Lung (tissue), 12 donors: ENCODE results near the gene FAM210B. TPM values are rescaled to one million over a fixed set of nuclear protein-coding genes. Genes with fewer than 3 reads are reported as not detected.

Experiments
- ATAC-seq: fragments of 200-7000 bp; cut with Tn5 transposase; one replicate; pipeline ENCODE4 v1.9.1; 2020; ENCODE audit warnings: moderate number of reproducible peaks; ENCODE audit not compliant: insufficient read depth, low FRiP score
- DNase-seq, 3 donors: peaks; one replicate each; pipeline ENCODE4 v3.0.0-alpha.2; 2013 to 2017
- H3K27ac ChIP-seq, 2 donors: one replicate each; pipeline ENCODE4 v1.5.1; 2013; ENCODE audit warnings: mild to moderate bottlenecking in 2 of 2, moderate library complexity in 2 of 2, control low read depth in 1 of 2, inconsistent platforms in 1 of 2, low read depth in 1 of 2, low read length in 1 of 2
- H3K27me3 ChIP-seq, 3 donors: one replicate each; pipeline ENCODE4 v1.5.1; 2013; ENCODE audit warnings: low read length in 2 of 3; ENCODE audit not compliant: control insufficient read depth in 3 of 3, insufficient read depth in 3 of 3
- H3K36me3 ChIP-seq, 4 donors: one replicate each; pipeline ENCODE4 v1.5.1; 2013; ENCODE audit warnings: low read length in 4 of 4, mild to moderate bottlenecking in 1 of 4, moderate library complexity in 1 of 4; ENCODE audit not compliant: control insufficient read depth in 4 of 4, insufficient read depth in 4 of 4
- H3K4me1 ChIP-seq, 5 donors: one replicate each; pipeline ENCODE4 v1.5.1; 2013; ENCODE audit warnings: low read length in 5 of 5, mild to moderate bottlenecking in 2 of 5, moderate library complexity in 1 of 5; ENCODE audit not compliant: control insufficient read depth in 5 of 5, insufficient read depth in 5 of 5
- H3K4me3 ChIP-seq: one replicate; pipeline ENCODE4 v1.5.1; 2013; ENCODE audit warnings: mild to moderate bottlenecking, control low read depth, moderate library complexity
- H3K9ac ChIP-seq, 2 donors: one replicate each; pipeline ENCODE4 v1.5.1; 2013; ENCODE audit warnings: low read length in 2 of 2, control low read depth in 1 of 2; ENCODE audit not compliant: insufficient read depth in 1 of 2
- H3K9me3 ChIP-seq, 4 donors: one replicate each; pipeline ENCODE4 v1.5.1; 2013; ENCODE audit warnings: low read length in 3 of 4, mild to moderate bottlenecking in 1 of 4, moderate library complexity in 1 of 4; ENCODE audit not compliant: control insufficient read depth in 4 of 4, insufficient read depth in 3 of 4
- CTCF ChIP-seq: IDR thresholded peaks from 2 replicates; pipeline ENCODE4 v1.5.1; 2012; ENCODE audit warnings: mild to moderate bottlenecking; ENCODE audit errors: control extremely low read depth, extremely low read depth
- WGBS, 2 donors: extraction: QIAGEN DNeasy Blood & Tissue Kit; methylation state at CpG; one replicate each; pipeline ENCODE4 v1.1.7; 2013; 5-methylcytosine and 5-hydroxymethylcytosine counted together
- polyA plus RNA-seq, 2 donors: library from polyadenylated mRNA; stranded (reverse); fragments of 200-250 nt; gene quantifications; one replicate each; pipeline ENCODE4 v1.2.1, GENCODE V29; 2013
- total RNA-seq, 2 donors: library from RNA; depleted of rRNA in 1 of 2; stranded (reverse); fragments of >200 nt in 1 of 2; gene quantifications; one replicate each; pipeline ENCODE4 v1.2.1, GENCODE V29; 2014 to 2021
- donor health status: control.
- donor health status: control.
- donor health status: Bipolar disorder and iron deficiency.
- donor health status: healthy.
- donor health status: DM: yes; HTN: yes; CAD: no.

The FAM210B gene
- total and polyA plus RNA-seq, 4 donors, result 18.7 to 41.7 (median 25.0) TPM

- no peak overlapping the region for H3K27ac ChIP-seq
- peaks cover 0 to 11% (median 0%) of the 10 kb centered on the region in 3 donors for H3K27me3 ChIP-seq
- H3K9ac ChIP-seq, result peak overlapping the region in 1 of 2 donors; percentile 3
- no peak overlapping the region for H3K4me3 ChIP-seq
- peaks cover 0 to 18% (median 6%) of the 10 kb centered on the region in 5 donors for H3K4me1 ChIP-seq
- H3K36me3 ChIP-seq, result no peaks in the 10 kb centered on the region
- ATAC-seq (no peak), DNase-seq (no peak)
- no peak for TF ChIP-seq CTCF
- H3K9me3 ChIP-seq, result peaks cover 0 to 6% (median 0%) of the 10 kb centered on the region in 4 donors
- WGBS, 2 donors, result 2 to 4% methylated on average over 3 of the region's 3 CpGs
Observed at GRCh38 chr20:56348746-56349145, 10.0 kb upstream of the FAM210B start.

GRCh38 chr20:56350842-56351241, 7.9 kb upstream of the FAM210B start:
- Histone ChIP-seq H3K36me3 (no peaks in the 10 kb centered on the region), H3K4me1 (peaks cover 0 to 18% (median 6%) of the 10 kb centered on the region in 5 donors), H3K27me3 (no peaks in the 10 kb centered on the region), H3K9me3 (peaks cover 0 to 3% (median 0%) of the 10 kb centered on the region in 4 donors), H3K9ac (no peak overlapping the region), H3K27ac (no peak overlapping the region), H3K4me3 (no peak overlapping the region)
- WGBS, 2 donors, result 57 to 65% methylated on average over 2 of the region's 2 CpGs
- DNase-seq (no peak), ATAC-seq (no peak)
- TF ChIP-seq CTCF, result no peak

GRCh38 chr20:56352345-56353055, 6.3 kb upstream of the FAM210B start:
- Histone ChIP-seq H3K27ac (no peak overlapping the region), H3K36me3 (no peaks in the 10 kb centered on the region), H3K4me1 (peaks cover 0 to 18% (median 6%) of the 10 kb centered on the region in 5 donors), H3K27me3 (no peaks in the 10 kb centered on the region), H3K9ac (no peak overlapping the region), H3K9me3 (peaks cover 0 to 1% (median 0%) of the 10 kb centered on the region in 4 donors), H3K4me3 (no peak overlapping the region)
- ATAC-seq (no peak), DNase-seq (peak in 1 of 3 donors; percentile 13)
- no peak for TF ChIP-seq CTCF
- WGBS, 2 donors, result 73 to 83% methylated on average over 5 of the region's 5 CpGs
